ENCODE results near the gene PARVG. TPM values are rescaled to one million over a fixed set of nuclear protein-coding genes. Genes with fewer than 3 reads are reported as not detected.

PARVG gene
- total RNA-seq, 4 donors from 2014 or later = 18.4 to 304 (median 33.8) TPM

GRCh38 chr22:44209343-44209742 lies 28.6 kb downstream of the PARVG start:
- Histone ChIP-seq H3K27ac (no peak overlapping the region), H3K36me3 (no peaks in the 10 kb centered on the region), H3K4me1 (peaks cover 0 to 9% (median 0%) of the 10 kb centered on the region in 4 donors), H3K4me3 (no peak overlapping the region), H3K27me3 (no peaks in the 10 kb centered on the region), H3K9me3 (no peaks in the 10 kb centered on the region)
- no peak for DNase-seq
- TF ChIP-seq POLR2A (IDR thresholded peaks at IDR 0.05) (no peak), CTCF (IDR thresholded peaks at IDR 0.05) (no peak)

- H3K4me1 ChIP-seq = peaks cover 0 to 9% (median 0%) of the 10 kb centered on the region in 4 donors
- no peak for TF ChIP-seq POLR2A (IDR thresholded peaks at IDR 0.05)
- TF ChIP-seq CTCF (IDR thresholded peaks at IDR 0.05) = no peak
- DNase-seq = no peak
- H3K27ac ChIP-seq = no peak overlapping the region
- no peaks in the 10 kb centered on the region for H3K27me3 ChIP-seq
- H3K36me3 ChIP-seq = no peaks in the 10 kb centered on the region
- no peaks in the 10 kb centered on the region for H3K9me3 ChIP-seq
- no peak overlapping the region for H3K4me3 ChIP-seq
These were observed 30.0 kb downstream of the PARVG start for GRCh38 chr22:44210722-44211121.

- H3K27me3 ChIP-seq = no peaks in the 10 kb centered on the region
- no peaks in the 10 kb centered on the region for H3K9me3 ChIP-seq
- H3K27ac ChIP-seq = peak overlapping the region in 2 of 4 donors; percentile 45 to 52
- H3K4me3 ChIP-seq = no peak overlapping the region
- peaks cover 0 to 9% (median 0%) of the 10 kb centered on the region in 4 donors for H3K4me1 ChIP-seq
- no peaks in the 10 kb centered on the region for H3K36me3 ChIP-seq
- TF ChIP-seq CTCF (IDR thresholded peaks at IDR 0.05) (no peak), POLR2A (IDR thresholded peaks at IDR 0.05) (no peak)
- DNase-seq = peak in 1 of 3 donors; percentile 38
These were observed 30.7 kb downstream of the PARVG start for GRCh38 chr22:44211256-44211945.

- Histone ChIP-seq H3K4me3 (no peak overlapping the region), H3K27me3 (no peaks in the 10 kb centered on the region), H3K9me3 (no peaks in the 10 kb centered on the region), H3K27ac (peak overlapping the region in 2 of 4 donors; percentile 45 to 52), H3K4me1 (peaks cover 0 to 9% (median 0%) of the 10 kb centered on the region in 4 donors), H3K36me3 (no peaks in the 10 kb centered on the region)
- DNase-seq = peak in 1 of 3 donors; percentile 40
- TF ChIP-seq CTCF (IDR thresholded peaks at IDR 0.05) = no peak
- TF ChIP-seq POLR2A (IDR thresholded peaks at IDR 0.05) = no peak
These were observed 31.5 kb downstream of the PARVG start for GRCh38 chr22:44211946-44212930.

GRCh38 chr22:44212936-44213335 lies 32.2 kb downstream of the PARVG start:
- no peaks in the 10 kb centered on the region for H3K36me3 ChIP-seq
- no peak overlapping the region for H3K4me3 ChIP-seq
- TF ChIP-seq CTCF (IDR thresholded peaks at IDR 0.05) (no peak), POLR2A (IDR thresholded peaks at IDR 0.05) (no peak)
- no peaks in the 10 kb centered on the region for H3K9me3 ChIP-seq
- H3K4me1 ChIP-seq = peaks cover 0 to 9% (median 0%) of the 10 kb centered on the region in 4 donors
- no peak overlapping the region for H3K27ac ChIP-seq
- H3K27me3 ChIP-seq = no peaks in the 10 kb centered on the region
- no peak for DNase-seq
